Stimulated activated naive CD8-positive, alpha-beta T cell treated with anti-CD3 and anti-CD28 coated beads, Interleukin-15, amount 100 ng/mL, for 72 hours (primary cell): ENCODE data around the gene RDH14.

Experiments
- ATAC-seq: fragments of 150-1000 bp; cut with Tn5 transposase; 2 replicates; pipeline ENCODE4 v1.10.0; 2021; ENCODE audit warnings: mild to moderate bottlenecking, moderate library complexity
- DNase-seq, 2 donors: peaks; one replicate each; pipeline ENCODE4 v3.0.0; 2021 to 2022
- H3K27ac Mint-ChIP-seq, 2 donors: one replicate each; pipeline ENCODE4 v1.8.0; 2022; ENCODE audit warnings: mild to moderate bottlenecking in 2 of 2, mixed read lengths in 2 of 2, moderate library complexity in 2 of 2
- H3K27me3 Mint-ChIP-seq: one replicate; pipeline ENCODE4 v1.8.0; 2022; ENCODE audit warnings: mixed read lengths
- H3K4me1 Mint-ChIP-seq: one replicate; pipeline ENCODE4 v1.8.0; 2022; ENCODE audit warnings: mild to moderate bottlenecking, mixed read lengths
- H3K4me3 Mint-ChIP-seq, 2 donors: one replicate each; pipeline ENCODE4 v1.8.0; 2022; ENCODE audit warnings: mild to moderate bottlenecking in 2 of 2, mixed read lengths in 2 of 2, moderate library complexity in 1 of 2
- H3K9me3 Mint-ChIP-seq, 2 donors: one replicate each; pipeline ENCODE4 v1.8.0; 2022; ENCODE audit warnings: mixed read lengths in 2 of 2

Gene RDH14

DNA sequence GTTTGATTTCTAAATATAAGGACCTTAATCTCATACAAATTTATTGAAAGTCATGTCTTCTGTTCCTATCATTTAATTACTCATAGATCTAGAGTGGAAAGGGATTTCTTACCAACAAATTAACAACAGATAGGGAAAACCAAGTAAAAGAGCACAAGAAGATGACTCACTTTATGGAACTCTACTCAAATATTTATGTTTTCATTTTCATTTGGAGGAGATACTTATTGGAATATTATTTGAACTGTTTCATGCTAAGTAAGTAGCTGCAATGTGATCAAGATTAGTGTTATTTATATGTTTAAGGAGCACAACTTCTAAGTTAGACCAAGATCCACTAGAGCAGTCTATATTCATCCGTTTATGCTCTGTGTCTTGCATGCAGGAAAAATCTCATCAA is 27.6 kb upstream of the RDH14 start:
- H3K27ac Mint-ChIP-seq = no peak overlapping the region
- no peak overlapping the region for H3K4me3 Mint-ChIP-seq
- peaks cover 4 to 38% of the 10 kb centered on the region in 2 donors for H3K9me3 Mint-ChIP-seq
- ATAC-seq (no peak), DNase-seq (no peak)
- H3K4me1 Mint-ChIP-seq = no peaks in the 10 kb centered on the region
- no peaks in the 10 kb centered on the region for H3K27me3 Mint-ChIP-seq

DNA sequence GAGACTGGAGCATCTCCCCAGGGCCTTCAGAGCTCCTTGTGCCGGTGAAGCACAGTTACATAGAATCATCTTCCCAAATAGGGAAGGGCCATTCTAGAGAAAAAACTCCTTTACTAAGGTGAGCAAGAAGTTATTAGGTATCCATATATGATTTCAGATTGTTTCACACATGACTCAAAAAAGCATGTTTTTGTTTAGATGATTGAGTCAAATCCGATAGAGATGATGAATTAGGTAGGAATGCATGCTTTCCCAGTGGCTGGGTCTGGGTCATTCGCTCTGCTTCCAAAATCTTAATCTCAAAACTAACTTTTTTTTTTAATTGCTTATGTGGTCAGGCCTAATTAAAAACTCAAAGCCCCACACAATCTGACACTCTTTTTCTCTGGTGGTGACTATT is 25.1 kb upstream of the RDH14 start:
- Mint-ChIP-seq H3K27me3 (no peaks in the 10 kb centered on the region), H3K27ac (no peak overlapping the region), H3K4me1 (no peaks in the 10 kb centered on the region), H3K4me3 (no peak overlapping the region), H3K9me3 (peaks cover 0 to 39% of the 10 kb centered on the region in 2 donors)
- ATAC-seq = no peak
- no peak for DNase-seq

DNA sequence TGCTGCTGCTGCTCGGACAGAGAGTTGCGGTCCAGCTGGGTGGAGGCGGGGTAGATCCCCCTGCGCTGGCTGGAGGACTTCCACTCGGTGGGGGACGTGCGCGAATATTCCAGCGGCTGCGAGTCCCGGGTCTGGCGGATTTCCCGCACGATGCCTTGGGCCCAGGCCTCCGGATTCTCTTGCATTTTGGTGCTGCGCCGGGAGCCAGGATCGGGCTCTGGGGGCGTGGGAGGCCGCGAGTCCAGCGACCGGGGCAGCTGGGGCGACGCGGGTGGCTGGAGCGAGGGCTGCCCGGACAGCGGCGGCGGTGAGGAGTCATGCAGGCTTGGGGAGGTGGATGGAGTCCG is 24.1 kb upstream of the RDH14 start:
- peaks cover under 1 to 42% of the 10 kb centered on the region in 2 donors for H3K9me3 Mint-ChIP-seq
- ATAC-seq = no peak

DNA sequence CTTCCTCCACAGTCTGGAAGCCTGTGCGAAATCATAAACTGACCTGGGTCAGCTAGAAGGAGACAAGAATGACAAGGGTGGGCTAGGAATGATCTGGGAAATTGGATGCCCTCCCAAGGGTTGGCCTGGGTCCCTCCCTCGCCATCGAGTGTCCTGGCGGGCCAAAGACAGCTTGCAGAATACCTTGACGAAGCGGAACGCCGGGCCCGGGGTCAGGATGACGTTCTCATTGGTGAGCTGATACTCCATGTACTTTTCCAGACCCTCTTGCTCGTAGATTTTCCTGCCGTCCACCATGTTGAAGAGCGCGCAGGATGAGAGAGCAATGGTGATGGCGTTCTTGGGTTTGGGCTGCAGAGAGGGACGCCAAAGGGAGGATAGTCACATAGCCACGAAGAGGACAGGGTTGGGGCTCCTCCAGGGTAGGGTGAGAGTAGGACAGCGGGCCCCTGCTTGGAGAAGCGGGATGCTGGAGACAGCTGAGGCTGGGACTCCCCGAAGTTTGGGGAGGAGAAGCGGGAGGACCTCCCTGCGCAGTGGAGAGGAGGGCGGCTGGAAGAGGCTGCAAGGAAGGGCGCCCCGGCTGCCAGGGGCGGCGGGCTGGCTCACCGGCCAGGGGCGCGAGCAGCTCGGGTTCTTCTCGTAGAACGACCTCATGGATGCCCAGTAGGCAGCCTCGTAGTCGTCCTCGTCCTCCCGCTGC is 23.6 kb upstream of the RDH14 start:
- no peaks in the 10 kb centered on the region for H3K4me1 Mint-ChIP-seq
- no peak for DNase-seq
- H3K9me3 Mint-ChIP-seq = peaks cover 5 to 48% of the 10 kb centered on the region in 2 donors
- H3K4me3 Mint-ChIP-seq = no peak overlapping the region
- H3K27ac Mint-ChIP-seq = no peak overlapping the region
- H3K27me3 Mint-ChIP-seq = no peaks in the 10 kb centered on the region
- ATAC-seq = peak; percentile 26

More for the DNA sequence above, 24.1 kb upstream of the RDH14 start:
- DNase-seq = no peak
- Mint-ChIP-seq H3K4me1 (no peaks in the 10 kb centered on the region), H3K27ac (no peak overlapping the region), H3K27me3 (no peaks in the 10 kb centered on the region), H3K4me3 (no peak overlapping the region)

DNA sequence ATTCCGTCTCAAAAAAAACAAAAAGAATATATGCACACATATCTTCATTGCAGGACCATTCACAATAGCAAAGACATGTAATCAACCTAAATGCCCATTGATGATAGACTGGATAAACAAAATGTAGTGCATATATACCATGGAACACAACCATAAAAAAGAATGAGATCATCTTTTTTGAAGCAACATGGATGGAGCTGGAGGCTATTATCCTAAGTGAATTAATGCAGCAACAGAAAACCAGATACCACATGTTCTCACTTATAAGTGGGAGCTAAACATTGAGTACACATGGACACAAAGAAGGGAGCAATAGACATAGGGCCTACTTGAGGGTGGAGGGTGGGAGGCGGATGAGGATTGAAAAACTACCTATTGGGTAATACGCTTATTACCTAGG is 20.2 kb upstream of the RDH14 start:
- Mint-ChIP-seq H3K27ac (no peak overlapping the region), H3K9me3 (peaks cover 19 to 58% of the 10 kb centered on the region in 2 donors), H3K4me3 (no peak overlapping the region), H3K4me1 (no peaks in the 10 kb centered on the region), H3K27me3 (no peaks in the 10 kb centered on the region)
- DNase-seq = no peak
- no peak for ATAC-seq

DNA sequence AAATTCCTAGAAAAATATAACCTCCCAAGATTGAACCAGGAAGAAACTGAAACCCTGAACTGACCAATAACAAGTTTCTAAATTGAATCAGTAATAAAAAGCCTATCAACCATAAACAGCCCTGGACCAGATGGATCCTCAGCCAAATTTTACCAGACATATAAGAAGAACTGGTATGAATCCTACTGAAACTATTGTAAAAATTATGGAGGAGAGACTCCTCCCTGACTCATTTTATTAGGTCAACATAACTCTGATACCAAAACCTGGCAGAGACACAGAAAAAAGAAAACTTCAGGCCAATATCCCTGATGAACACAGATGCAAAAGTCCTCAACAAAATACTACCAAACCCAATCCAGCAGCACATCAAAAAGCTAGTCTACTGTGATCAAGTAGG is 17.6 kb upstream of the RDH14 start:
- DNase-seq (no peak), ATAC-seq (no peak)
- Mint-ChIP-seq H3K4me1 (no peaks in the 10 kb centered on the region), H3K9me3 (peaks cover 19 to 36% of the 10 kb centered on the region in 2 donors), H3K27ac (no peak overlapping the region), H3K27me3 (no peaks in the 10 kb centered on the region), H3K4me3 (no peak overlapping the region)

DNA sequence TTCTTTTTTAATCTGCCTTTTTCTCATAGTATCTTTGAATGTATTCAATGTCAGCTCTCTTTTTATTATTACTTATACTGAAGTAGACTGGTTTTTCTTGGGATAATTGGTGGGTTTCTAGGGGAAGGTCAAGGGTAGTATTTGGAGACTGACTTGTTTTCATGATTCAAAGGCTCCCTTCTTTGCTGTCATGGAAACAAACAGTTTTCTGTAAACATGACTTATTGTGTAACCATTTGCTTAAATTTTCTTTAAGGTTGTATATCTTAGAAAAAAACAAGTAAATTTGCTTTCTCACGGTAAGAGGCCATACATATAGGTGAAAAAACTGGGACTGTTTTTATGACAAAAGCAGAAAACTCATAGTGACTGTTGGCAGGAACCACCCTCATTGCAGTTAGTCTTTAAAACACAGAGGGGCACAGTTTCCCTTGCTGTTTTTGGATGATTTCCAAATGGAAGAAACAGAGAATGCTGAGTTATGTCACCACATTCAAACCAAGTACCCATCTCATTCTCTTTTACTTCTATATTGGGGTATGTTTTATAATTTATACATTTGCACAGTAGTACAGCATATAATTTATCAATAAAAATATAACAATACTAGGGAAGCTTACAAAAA is 5.8 kb upstream of the RDH14 start:
- no peak overlapping the region for H3K27ac Mint-ChIP-seq
- H3K4me1 Mint-ChIP-seq = no peaks in the 10 kb centered on the region
- H3K4me3 Mint-ChIP-seq = no peak overlapping the region
- H3K9me3 Mint-ChIP-seq = peaks cover 5 to 7% of the 10 kb centered on the region in 2 donors
- no peaks in the 10 kb centered on the region for H3K27me3 Mint-ChIP-seq
- no peak for ATAC-seq
- DNase-seq = no peak

DNA sequence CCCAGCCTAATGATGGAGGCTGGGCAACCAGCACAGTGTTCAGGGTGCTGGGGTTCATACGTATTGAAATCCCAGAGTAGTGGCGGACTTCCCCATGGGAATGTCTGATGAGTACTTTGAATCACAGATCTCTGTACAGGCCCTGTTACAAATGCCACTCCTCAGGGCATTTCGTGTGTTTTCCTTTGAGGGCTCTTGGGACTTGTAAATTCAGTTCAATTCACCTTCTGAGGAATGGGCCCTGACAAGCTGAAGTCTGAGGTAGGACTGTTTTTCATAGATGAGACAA is 288 bp upstream of the RDH14 start:
- DNase-seq = no peak
- H3K9me3 Mint-ChIP-seq = peaks cover 0 to 7% of the 10 kb centered on the region in 2 donors
- no peak for ATAC-seq

DNA sequence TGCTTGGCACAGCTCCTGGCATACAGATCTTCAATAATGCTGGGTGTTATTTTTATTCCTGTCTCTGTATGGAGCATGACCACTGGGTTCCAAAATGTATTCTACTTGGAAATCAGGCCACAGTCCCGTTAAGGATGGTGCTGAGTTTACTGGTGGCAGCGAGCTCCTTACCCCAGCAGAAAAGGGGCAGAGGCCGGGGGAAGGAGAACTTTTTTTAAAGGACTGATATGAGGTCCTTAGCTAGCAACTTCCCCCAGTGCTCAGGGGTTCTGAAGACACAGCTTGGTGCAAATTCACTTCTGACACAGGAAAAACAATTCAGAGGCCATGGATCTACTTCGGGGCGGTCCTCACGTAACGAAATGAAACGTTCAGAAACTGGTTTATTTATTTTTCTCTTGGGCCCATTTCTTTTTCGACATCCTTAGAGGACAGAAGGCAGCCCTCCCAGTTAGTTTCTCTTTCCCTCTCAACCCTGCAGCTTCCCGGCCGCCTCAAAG is 872 bp downstream of the RDH14 start:
- peak overlapping the region; percentile 83 to 85 for H3K27ac Mint-ChIP-seq
- H3K4me1 Mint-ChIP-seq = peaks cover 49% of the 10 kb centered on the region
- no peak for DNase-seq
- H3K4me3 Mint-ChIP-seq = peak overlapping the region; percentile 87 to 88
- H3K9me3 Mint-ChIP-seq = no peaks in the 10 kb centered on the region
- no peak for ATAC-seq
- H3K27me3 Mint-ChIP-seq = no peaks in the 10 kb centered on the region

More for the DNA sequence above, 288 bp upstream of the RDH14 start:
- Mint-ChIP-seq H3K4me1 (peaks cover 41% of the 10 kb centered on the region), H3K4me3 (peak overlapping the region; percentile 87 to 88), H3K27me3 (no peaks in the 10 kb centered on the region), H3K27ac (peak overlapping the region; percentile 94 to 95)

DNA sequence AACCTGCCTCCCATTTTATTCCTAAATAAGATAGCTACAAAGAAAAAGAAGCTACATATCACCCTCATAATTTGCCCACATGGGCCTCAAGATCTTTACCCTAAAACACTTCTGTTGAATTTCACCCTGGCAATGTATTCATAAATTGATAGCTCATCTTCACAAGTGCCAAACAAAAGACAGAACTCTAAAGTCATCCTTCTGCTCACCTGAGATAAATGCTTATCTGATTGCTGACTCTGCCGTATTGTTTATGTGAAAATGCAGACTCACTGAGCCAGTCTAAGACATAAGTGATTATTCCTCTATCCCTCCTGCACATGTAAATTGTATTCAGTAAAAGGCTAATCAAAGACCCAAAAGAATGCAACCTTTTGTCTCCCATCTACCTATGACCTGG is 2.0 kb downstream of the RDH14 start:
- Mint-ChIP-seq H3K27ac (no peak overlapping the region), H3K27me3 (no peaks in the 10 kb centered on the region), H3K9me3 (no peaks in the 10 kb centered on the region), H3K4me3 (peak overlapping the region; percentile 17 to 87), H3K4me1 (peaks cover 55% of the 10 kb centered on the region)
- no peak for DNase-seq
- no peak for ATAC-seq

DNA sequence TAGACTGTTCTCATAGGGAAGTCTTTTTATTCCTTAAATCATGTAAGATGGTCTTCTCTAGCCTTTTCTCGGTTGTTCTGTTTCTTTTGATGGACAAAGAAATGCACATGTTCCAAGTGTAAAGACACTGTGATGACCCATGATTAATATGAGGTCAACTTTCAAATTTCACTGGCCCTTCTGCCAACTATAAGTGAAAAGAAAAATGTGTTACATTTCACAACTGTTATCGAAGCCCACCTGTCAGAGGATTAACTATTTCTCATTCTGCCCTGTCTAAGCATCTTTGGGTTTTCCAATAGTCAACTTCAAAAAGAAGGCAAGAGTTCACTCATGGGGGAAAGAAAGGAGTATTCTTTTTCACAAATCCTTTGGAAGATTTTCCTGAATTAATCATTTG is 3.3 kb downstream of the RDH14 start:
- DNase-seq = no peak
- no peak for ATAC-seq
- H3K27ac Mint-ChIP-seq = no peak overlapping the region
- no peaks in the 10 kb centered on the region for H3K9me3 Mint-ChIP-seq
- no peak overlapping the region for H3K4me3 Mint-ChIP-seq
- peaks cover 68% of the 10 kb centered on the region for H3K4me1 Mint-ChIP-seq
- H3K27me3 Mint-ChIP-seq = no peaks in the 10 kb centered on the region

DNA sequence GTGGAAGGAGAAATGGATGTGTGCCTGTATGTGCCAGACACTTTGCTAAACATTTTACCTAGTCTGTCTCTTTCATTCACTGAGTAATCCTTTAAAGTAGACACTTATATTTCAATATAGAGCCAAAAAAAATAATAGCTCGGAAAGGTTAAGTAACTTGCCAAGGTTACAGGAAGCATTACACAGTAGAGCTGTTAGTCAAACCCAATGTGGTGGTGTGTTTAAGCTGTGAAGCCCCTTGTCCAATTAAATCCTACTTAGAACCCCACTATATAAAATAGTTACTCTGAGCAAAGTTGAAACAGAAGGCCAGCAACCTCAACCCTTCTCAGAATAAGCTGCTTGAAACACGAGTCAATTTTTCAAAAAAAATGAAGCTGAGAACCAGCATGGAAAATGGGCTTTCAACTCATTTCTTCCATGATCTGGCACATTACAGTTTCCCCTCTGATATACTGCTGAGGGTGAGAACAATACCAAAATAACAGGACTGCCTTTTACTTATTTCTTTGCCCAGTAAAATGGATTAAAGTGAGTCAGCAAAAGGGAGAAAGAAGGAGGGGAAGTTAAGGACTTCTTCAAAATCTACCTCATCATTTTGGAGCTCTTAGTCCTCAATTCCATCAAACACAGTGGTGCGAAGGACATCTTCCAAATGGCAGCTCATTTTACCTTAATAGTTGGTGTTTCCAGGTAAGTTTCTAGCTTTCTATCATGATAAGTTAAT is 7.9 kb downstream of the RDH14 start:
- DNase-seq (no peak), ATAC-seq (peak; percentile 74)
- H3K27me3 Mint-ChIP-seq = no peaks in the 10 kb centered on the region
- H3K4me1 Mint-ChIP-seq = peaks cover 70% of the 10 kb centered on the region
- peak overlapping the region in 1 of 2 donors; percentile 36 for H3K27ac Mint-ChIP-seq
- H3K9me3 Mint-ChIP-seq = no peaks in the 10 kb centered on the region
- peak overlapping the region in 1 of 2 donors; percentile 26 for H3K4me3 Mint-ChIP-seq

DNA sequence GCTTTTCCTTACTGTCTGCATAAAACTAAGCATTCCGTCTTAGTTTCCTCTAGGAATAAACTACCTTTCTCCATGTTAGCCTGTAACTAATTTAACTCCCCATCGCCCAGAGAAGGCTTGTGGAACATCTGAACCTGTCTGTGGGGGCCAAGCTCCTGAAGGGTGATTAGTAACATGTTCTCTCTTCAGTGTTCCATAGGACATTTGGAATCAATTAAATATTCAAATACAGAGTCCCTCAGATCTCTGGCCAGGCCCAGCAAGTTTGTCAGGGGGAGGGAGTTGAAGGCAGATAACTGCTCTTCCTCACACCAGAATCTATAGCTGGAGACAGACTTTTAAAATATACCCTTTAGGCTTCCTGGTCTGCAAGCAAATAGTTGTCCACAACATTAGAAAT is 8.8 kb downstream of the RDH14 start:
- Mint-ChIP-seq H3K4me3 (no peak overlapping the region), H3K4me1 (peaks cover 70% of the 10 kb centered on the region), H3K9me3 (no peaks in the 10 kb centered on the region), H3K27ac (no peak overlapping the region), H3K27me3 (no peaks in the 10 kb centered on the region)
- no peak for ATAC-seq
- DNase-seq = no peak

DNA sequence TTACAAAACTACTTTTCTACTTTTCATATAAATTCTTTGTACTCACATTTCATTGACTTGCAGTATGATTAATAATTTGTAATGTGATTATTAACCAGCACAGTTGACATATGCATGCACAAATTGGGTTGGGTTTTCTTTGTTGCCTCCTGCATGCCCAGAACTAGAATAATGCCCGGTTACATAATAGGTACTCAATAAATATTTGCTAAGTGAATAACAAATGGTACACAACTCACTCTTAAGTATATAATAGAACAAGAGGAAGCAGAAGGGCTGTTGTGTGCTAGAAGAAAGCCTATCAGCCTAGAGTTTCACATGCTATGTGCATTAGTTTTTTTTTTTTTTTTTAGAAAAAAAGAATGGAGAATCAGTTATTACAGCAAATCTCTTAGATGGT is 9.3 kb downstream of the RDH14 start:
- Mint-ChIP-seq H3K9me3 (no peaks in the 10 kb centered on the region), H3K4me1 (peaks cover 70% of the 10 kb centered on the region)
- ATAC-seq = no peak

DNA sequence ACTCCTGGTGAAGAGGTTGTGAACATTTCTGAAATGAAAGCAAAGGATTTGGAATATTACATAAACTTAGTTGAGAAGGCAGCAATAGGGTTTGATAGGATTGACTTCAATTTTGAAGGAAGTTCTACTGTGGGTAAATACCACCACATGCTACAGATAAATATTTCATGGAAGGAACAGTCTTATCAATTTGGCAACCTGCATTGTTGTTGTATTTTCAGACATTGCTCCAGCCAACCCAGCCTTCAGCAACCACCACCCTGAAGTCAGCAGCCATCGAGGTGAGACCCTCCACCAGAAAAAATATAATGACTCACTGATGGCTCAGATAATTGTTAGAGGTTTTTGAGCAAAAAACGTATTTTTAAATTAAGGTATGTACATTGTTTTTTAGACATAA is 10.0 kb downstream of the RDH14 start:
- Mint-ChIP-seq H3K4me3 (no peak overlapping the region), H3K9me3 (no peaks in the 10 kb centered on the region), H3K27me3 (no peaks in the 10 kb centered on the region), H3K4me1 (peaks cover 72% of the 10 kb centered on the region), H3K27ac (no peak overlapping the region)
- ATAC-seq (no peak), DNase-seq (no peak)

More for the DNA sequence above, 9.3 kb downstream of the RDH14 start:
- Mint-ChIP-seq H3K27me3 (no peaks in the 10 kb centered on the region), H3K4me3 (no peak overlapping the region), H3K27ac (no peak overlapping the region)
- no peak for DNase-seq

DNA sequence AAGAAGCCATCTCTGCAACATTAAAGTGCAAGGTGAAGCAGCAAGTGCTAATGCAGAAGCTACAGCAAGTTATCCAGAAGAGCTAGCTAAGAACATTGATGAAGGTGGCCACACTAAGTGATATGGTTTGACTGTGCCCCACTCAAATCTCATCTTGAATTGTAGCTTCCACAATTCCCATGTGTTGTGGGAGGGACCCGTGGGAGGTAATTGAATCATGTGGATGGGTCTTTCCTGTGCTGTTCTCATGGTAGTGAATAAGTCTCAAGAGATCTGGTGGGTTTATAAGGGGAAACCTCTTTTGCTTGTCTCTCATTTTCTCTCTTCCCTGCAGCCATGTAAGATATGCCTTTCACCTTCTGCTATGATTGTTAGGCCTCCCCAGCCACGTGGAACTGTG is 11.4 kb downstream of the RDH14 start:
- DNase-seq (no peak), ATAC-seq (no peak)
- peaks cover 64% of the 10 kb centered on the region for H3K4me1 Mint-ChIP-seq
- no peaks in the 10 kb centered on the region for H3K9me3 Mint-ChIP-seq
- no peaks in the 10 kb centered on the region for H3K27me3 Mint-ChIP-seq
- H3K4me3 Mint-ChIP-seq = no peak overlapping the region
- no peak overlapping the region for H3K27ac Mint-ChIP-seq
